CD4-positive, alpha-beta T cell treated with Interleukin-4 for 1 hour (primary cell): ENCODE measurements around the gene EIF1AX.
"Not testable (repeated sequence)": the region's sequence is repeated elsewhere in the genome, so short reads cannot be mapped to it uniquely, and the experiment has no call there.

Experiments
- DNase-seq, 2 donors: peaks; one replicate each; pipeline ENCODE4 v3.0.0-alpha.2; 2020 to 2022

EIF1AX gene, protein sequence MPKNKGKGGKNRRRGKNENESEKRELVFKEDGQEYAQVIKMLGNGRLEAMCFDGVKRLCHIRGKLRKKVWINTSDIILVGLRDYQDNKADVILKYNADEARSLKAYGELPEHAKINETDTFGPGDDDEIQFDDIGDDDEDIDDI

GRCh38 chrX:20141281-20142220, at the start of gene EIF1AX:
TSS of gene EIF1AX (minus strand) at chrX:20141838. CDS start at chrX:20141640, 198 bp downstream.
- DNase-seq: peak; percentile 97 to 99

GRCh38 chrX:20189171-20189570, 47.5 kb upstream of the EIF1AX start:
- no peak for DNase-seq

DNA sequence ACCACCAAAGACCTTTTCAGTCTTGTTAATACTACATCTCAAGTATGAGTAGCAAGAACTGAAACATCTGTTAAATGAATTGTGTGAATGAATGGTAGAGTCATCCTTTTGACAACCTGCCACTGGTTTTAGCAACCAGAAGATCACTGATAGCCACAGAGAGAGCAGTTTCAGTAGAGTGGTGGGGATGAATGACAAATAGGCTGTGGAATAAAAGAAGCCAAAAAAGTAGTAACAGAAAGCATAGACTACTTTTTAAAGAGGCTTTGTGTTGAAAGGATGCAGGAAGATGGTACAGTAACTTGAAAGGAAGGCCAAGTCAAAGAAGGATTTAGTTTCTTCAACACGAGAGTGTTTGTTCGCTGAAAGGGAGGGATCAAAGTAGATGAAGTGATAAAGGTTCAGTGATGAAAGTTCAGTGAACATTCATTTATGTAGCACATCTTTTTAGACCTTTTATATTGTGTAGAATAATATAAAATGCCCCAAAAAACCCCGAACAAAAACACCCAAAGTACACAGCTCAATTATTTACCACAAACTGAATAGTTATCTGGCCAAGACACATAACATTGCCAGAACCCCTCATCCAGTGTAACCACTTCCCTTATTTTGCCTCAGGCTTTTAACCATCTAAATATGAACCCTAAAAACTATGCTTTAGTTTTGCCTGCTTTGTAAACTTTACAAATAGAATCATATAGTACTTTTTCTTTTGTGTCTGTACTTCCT, 40.1 kb upstream of the EIF1AX start:
- no peak for DNase-seq

DNA sequence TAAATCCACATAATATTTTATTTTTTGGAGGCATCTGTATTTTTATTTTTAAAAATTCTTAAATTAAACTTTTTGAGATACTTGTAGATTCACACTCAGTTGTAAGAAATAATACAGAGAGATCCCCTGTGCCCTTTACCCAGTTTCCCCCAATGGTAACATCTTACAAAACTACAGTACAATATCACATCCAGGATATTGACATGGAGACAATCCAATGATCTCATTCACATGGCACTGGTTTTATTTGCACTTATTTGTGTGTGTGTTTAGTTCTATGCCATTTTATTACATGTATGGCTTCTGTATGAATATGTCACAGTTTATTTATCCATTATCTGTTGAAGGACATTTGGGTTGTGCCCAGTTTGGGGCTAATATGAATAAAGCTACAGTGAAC, 35.5 kb upstream of the EIF1AX start:
- DNase-seq: no peak

DNA sequence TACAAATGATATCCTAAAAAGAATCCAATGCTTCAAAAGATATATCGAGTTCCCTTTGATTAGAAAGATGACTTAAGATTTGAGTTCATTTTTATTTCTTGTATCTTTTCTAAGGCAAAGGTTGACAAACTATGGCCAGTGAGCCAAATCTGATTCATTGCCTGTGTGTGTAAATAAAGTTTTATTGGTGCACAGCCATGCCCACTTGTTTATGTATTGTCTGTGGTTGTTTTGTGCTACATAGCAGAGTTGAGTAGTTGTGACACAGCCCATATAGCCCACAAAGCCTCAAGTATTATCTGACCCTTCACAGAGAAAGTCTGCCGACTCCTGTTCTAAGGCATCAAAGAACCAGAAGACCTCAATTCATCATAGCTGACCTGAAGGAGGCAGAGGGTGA, 32.2 kb upstream of the EIF1AX start:
- no peak for DNase-seq

- no peak for DNase-seq
Observed at GRCh38 chrX:20173313-20173712, 31.7 kb upstream of the EIF1AX start.

DNA sequence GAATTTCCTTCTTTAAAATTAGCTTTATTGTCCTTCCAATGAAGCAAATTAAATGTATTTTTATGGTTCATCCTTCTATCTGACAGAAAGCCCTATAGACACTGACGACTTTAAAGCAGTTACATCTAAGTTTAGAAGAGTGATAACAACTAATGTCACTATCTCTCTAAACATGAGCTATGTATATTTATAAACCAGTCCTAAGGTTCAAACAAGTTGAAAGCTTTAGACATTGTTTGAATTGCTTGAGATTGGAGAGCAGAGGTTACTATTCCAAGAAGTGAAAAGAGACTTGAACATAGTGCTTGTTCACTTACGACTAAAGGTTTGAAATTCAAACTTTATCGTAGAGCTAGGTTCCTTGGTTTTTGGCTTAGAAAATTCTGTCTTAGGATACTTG, 30.2 kb upstream of the EIF1AX start:
- no peak for DNase-seq

DNA sequence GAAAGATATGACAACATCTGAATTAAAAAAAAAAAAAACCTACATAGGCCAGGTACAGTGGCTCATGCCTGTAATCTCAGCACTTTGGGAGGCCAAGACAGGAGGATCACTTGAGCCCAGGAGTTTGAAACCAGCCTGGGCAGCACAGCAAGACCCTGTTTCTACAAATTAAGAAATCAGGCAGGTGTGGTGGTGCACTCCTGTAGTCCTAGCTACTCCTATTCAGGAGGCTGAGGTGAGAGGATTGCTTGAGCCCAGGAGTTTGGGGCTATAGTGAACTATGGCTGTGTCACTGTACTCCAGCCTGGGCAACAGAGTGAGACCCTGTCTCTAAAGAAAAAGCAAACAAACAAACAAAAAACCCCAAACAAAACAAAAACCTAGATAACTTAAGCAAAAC, 20.9 kb upstream of the EIF1AX start:
- not testable (repeated sequence) for DNase-seq

GRCh38 chrX:20159797-20160385, 18.3 kb upstream of the EIF1AX start:
- no peak for DNase-seq

DNA sequence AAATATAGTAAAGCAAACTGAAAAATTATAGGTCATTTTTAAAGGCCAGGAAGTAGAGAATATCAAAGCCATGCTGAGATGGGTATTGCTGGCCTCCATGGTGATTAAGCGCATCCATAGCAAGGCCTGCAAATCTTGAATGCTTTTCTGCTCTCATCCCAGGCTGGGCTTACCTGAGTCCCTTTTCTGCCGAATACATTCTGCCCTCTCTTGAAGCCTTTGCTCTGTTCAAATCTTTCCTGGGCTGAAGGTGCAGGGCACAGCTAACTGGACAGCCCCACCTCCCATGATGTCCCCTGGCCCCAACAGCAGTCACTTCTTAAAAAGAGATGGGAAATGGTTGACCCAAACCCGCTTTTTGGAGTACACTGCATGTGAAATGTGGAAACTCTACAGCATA, 10.1 kb upstream of the EIF1AX start:
- no peak for DNase-seq

DNA sequence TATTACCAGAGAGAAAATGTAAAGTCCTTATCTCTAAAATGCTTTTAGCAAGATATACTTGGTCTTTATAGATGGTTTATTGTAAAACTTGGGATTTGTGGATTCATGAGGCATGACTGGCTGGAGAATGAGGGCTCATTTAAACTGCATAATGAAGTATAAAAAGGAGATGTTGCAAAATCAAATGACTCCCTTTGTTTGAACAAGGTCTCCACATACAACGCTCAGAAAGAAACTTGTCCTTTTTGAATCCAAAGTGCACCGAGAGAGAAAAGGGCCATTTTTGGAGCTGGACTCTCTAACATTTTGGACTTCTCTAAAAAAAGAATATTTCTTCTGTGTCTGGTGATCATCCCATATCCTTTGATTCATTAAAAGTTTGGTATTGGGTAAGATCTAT, 7.7 kb upstream of the EIF1AX start:
- DNase-seq: no peak

GRCh38 chrX:20147561-20147960, 5.9 kb upstream of the EIF1AX start:
- no peak for DNase-seq

GRCh38 chrX:20144491-20144890, 2.9 kb upstream of the EIF1AX start:
- no peak for DNase-seq

GRCh38 chrX:20143561-20143960, 1.9 kb upstream of the EIF1AX start:
- DNase-seq: no peak

- DNase-seq: no peak
Observed at GRCh38 chrX:20143111-20143510, 1.5 kb upstream of the EIF1AX start.

DNA sequence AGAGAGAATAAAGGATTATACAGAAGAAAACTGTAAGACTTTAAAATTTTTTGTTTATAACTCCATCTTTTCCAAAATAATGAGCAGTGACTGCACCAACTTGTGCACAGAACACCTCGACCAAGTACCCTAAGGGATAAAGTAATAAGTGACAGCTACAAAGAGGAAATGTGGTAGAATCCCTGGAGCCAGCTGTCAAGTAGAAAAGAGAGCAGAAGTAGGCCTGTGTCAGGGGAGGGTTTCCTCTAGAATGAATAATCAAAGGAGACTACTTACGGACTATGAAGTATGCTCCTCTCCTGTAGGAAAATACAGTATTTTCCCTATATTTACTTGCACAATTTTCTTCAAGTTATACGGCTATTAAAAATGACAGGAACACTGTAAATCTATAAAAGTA, 1.2 kb downstream of the EIF1AX start:
- no peak for DNase-seq

DNA sequence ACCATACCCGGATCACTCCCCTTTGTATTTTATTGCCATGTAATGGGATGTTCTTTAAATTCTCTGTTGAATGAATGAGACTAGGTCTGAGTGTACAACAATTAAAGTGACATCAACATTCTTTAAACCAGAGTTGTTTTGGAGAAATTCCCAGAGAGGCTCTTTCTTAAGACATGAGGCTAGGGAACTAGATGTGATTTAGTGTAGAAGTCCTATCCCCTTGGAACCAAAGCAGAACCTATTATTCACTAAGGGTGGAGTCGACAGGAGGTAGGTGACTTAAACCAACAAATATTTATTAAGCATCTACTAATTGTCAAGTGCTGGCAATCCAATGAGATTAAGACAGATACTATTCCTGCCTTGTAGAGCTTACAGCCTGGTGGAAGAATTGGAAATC, 1.7 kb downstream of the EIF1AX start:
- DNase-seq: no peak

GRCh38 chrX:20135944-20136343, 5.7 kb downstream of the EIF1AX start:
- DNase-seq: no peak

DNA sequence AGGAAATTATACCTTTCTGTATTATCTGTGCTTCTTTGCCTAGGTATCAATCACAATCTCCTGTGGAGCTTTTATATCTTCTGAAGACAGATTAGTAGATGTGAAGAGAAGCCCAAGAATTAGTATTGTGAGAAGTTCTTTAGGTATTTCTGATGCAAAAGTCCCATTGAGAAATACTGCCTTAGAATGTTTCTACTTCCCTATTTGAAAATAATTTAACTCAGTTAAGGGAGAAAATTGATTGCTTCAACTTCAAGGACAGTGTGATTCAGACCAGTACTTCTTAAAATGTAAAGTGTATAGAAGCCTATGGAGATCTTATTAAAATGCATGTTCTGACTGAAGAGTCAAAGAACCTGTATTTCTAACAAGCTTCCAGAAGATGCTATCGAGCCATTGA, 9.0 kb downstream of the EIF1AX start:
- no peak for DNase-seq

GRCh38 chrX:20130357-20130756, 11.3 kb downstream of the EIF1AX start:
- no peak for DNase-seq

- DNase-seq: no peak
Observed at GRCh38 chrX:20129547-20129946, 12.1 kb downstream of the EIF1AX start.

- no peak for DNase-seq
Observed at GRCh38 chrX:20128670-20129069, 13.0 kb downstream of the EIF1AX start.

DNA sequence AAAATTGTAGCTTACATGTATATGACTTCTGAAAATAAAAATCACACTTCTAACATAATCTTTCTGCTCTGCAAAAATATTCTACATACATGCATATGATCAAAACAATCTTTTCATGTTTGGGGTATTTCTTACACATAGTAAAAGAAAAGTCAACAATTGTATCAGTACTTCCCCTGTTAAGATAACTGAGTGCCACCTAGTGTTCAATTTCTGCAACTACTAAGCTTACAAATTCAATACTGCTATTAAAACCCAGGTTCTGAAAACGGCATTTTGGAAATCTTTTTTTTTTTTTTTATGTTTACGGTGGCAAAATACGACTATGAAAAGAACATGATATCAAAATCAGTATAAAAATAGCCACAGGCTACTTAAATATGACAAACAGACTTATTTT, 14.2 kb downstream of the EIF1AX start:
- peak in 1 of 2 donors; percentile 22 for DNase-seq
